Osteoblast (primary cell): ENCODE results near the gene SUPT20HL2. TPM values are rescaled to one million over a fixed set of nuclear protein-coding genes. Genes with fewer than 3 reads are reported as not detected.

ENCODE experiments used
- DNase-seq: peaks from one replicate; pipeline ENCODE4 v3.0.0; 2011; ENCODE audit warnings: low spot score, mixed read lengths; ENCODE audit not compliant: insufficient read length; ENCODE audit errors: missing footprints
- H2AFZ ChIP-seq: 2 replicates; pipeline ENCODE4 v1.6.0; 2011; ENCODE audit warnings: mild to moderate bottlenecking, low read length
- H3K27ac ChIP-seq: 2 replicates; pipeline ENCODE4 v1.5.1; 2011; ENCODE audit warnings: mild to moderate bottlenecking, low read depth, low read length, moderate library complexity
- H3K27me3 ChIP-seq: 2 replicates; pipeline ENCODE4 v1.6.0; 2012; ENCODE audit warnings: mild to moderate bottlenecking, control low read depth, inconsistent platforms, low read length, moderate library complexity; ENCODE audit not compliant: insufficient read depth
- H3K36me3 ChIP-seq: 2 replicates; pipeline ENCODE4 v1.5.1; 2011; ENCODE audit warnings: mild to moderate bottlenecking, low read length, control low read depth, moderate library complexity; ENCODE audit not compliant: insufficient read depth
- H3K4me1 ChIP-seq: 2 replicates; pipeline ENCODE4 v1.5.1; 2011; ENCODE audit warnings: mild to moderate bottlenecking, low read length, control low read depth, moderate library complexity; ENCODE audit not compliant: insufficient read depth
- H3K4me2 ChIP-seq: 2 replicates; pipeline ENCODE4 v1.6.0; 2011; ENCODE audit warnings: mild to moderate bottlenecking, low read length; ENCODE audit not compliant: insufficient read depth
- H3K4me3 ChIP-seq: fragments of 200-600 bp; sonication (generic); 3 replicates; pipeline ENCODE4 v1.5.1; 2012; ENCODE audit warnings: mild to moderate bottlenecking, low read length, inconsistent platforms; ENCODE audit not compliant: insufficient read depth
- H3K79me2 ChIP-seq: 2 replicates; pipeline ENCODE4 v1.6.0; 2012; ENCODE audit warnings: mild to moderate bottlenecking, low read length, control low read depth, inconsistent platforms; ENCODE audit not compliant: insufficient read depth
- H3K9me3 ChIP-seq: 2 replicates; pipeline ENCODE4 v1.5.1; 2011; ENCODE audit warnings: low read depth, low read length, control low read depth
- H4K20me1 ChIP-seq: 2 replicates; pipeline ENCODE4 v1.6.0; 2012; ENCODE audit warnings: mild to moderate bottlenecking, low read length, control low read depth; ENCODE audit not compliant: insufficient read depth
- total RNA-seq: library from RNA; depleted of rRNA; stranded (reverse); fragments of >200 nt; gene quantifications from 2 replicates; pipeline ENCODE4 v1.2.3, GENCODE V29; 2012
- TF ChIP-seq, protein P1 (sequence below): IDR thresholded peaks from 2 replicates; pipeline ENCODE4 v1.5.1; 2011; ENCODE audit warnings: mild to moderate bottlenecking, low read depth, low read length, moderate library complexity; ENCODE audit errors: extremely low read depth

SUPT20HL2 gene
- total RNA-seq, 1 donor = not detected

DNA sequence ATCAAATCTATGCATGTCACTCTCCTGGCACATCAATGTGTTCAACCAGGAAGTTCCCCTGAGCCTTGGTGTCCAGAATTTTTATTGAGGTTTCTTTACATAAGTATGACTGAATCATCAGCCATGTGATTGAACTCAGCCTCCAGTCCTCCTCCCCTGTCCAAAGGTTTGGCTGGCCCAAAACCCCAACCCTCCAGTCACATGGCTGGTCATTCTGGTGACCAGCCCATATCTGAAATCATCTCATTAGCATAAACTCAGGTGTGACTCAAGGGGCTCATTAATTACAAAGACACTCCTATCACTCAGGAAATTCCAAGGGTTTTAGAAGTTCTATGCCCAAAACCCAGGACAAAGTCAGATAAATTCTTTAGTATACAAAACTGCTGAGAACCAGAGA is 20.6 kb upstream of the SUPT20HL2 start:
- no peak for DNase-seq

GRCh38 chrX:24333371-24333770 is 19.5 kb upstream of the SUPT20HL2 start:
- H3K9me3 ChIP-seq = no peaks in the 10 kb centered on the region
- TF ChIP-seq, protein P1, sequence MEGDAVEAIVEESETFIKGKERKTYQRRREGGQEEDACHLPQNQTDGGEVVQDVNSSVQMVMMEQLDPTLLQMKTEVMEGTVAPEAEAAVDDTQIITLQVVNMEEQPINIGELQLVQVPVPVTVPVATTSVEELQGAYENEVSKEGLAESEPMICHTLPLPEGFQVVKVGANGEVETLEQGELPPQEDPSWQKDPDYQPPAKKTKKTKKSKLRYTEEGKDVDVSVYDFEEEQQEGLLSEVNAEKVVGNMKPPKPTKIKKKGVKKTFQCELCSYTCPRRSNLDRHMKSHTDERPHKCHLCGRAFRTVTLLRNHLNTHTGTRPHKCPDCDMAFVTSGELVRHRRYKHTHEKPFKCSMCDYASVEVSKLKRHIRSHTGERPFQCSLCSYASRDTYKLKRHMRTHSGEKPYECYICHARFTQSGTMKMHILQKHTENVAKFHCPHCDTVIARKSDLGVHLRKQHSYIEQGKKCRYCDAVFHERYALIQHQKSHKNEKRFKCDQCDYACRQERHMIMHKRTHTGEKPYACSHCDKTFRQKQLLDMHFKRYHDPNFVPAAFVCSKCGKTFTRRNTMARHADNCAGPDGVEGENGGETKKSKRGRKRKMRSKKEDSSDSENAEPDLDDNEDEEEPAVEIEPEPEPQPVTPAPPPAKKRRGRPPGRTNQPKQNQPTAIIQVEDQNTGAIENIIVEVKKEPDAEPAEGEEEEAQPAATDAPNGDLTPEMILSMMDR = no peak
- no peak overlapping the region for H3K4me2 ChIP-seq
- H3K4me3 ChIP-seq = no peak overlapping the region
- H3K79me2 ChIP-seq = no peaks in the 10 kb centered on the region
- no peaks in the 10 kb centered on the region for H3K27me3 ChIP-seq
- H4K20me1 ChIP-seq = no peaks in the 10 kb centered on the region
- no peak overlapping the region for H2AFZ ChIP-seq
- H3K36me3 ChIP-seq = no peaks in the 10 kb centered on the region
- peak overlapping the region; percentile 80 for H3K27ac ChIP-seq
- no peak for DNase-seq
- peaks cover 19% of the 10 kb centered on the region for H3K4me1 ChIP-seq

More for the DNA sequence above, 20.6 kb upstream of the SUPT20HL2 start:
- peak overlapping the region; percentile 80 for H3K27ac ChIP-seq
- TF ChIP-seq, protein P1 = no peak
- H3K4me3 ChIP-seq = no peak overlapping the region
- no peaks in the 10 kb centered on the region for H3K27me3 ChIP-seq
- no peaks in the 10 kb centered on the region for H3K36me3 ChIP-seq
- no peaks in the 10 kb centered on the region for H4K20me1 ChIP-seq
- no peak overlapping the region for H3K4me2 ChIP-seq
- peaks cover 19% of the 10 kb centered on the region for H3K4me1 ChIP-seq
- H2AFZ ChIP-seq = no peak overlapping the region
- H3K79me2 ChIP-seq = no peaks in the 10 kb centered on the region
- H3K9me3 ChIP-seq = no peaks in the 10 kb centered on the region

DNA sequence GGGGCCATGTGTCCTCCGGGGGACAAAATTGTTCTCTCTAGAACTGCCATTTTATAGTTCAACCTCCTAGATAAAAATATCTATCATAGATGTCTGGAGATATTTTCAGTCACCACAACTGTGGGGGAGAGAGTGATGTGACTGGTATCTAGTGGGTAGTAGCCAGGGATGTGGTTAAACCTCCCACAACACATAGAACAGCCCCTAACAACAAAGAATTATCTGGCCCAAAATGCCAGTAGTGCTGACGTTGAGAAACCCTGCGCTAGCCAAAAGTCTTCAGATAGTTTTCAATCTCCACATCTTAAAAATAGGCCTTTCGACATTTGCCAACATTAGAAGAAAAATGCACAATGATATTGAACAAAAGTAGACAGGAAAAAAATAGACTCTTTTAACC is 19.0 kb upstream of the SUPT20HL2 start:
- H2AFZ ChIP-seq = no peak overlapping the region
- no peaks in the 10 kb centered on the region for H3K9me3 ChIP-seq
- H4K20me1 ChIP-seq = no peaks in the 10 kb centered on the region
- no peaks in the 10 kb centered on the region for H3K36me3 ChIP-seq
- H3K79me2 ChIP-seq = no peaks in the 10 kb centered on the region
- peaks cover 19% of the 10 kb centered on the region for H3K4me1 ChIP-seq
- H3K4me2 ChIP-seq = no peak overlapping the region
- no peak overlapping the region for H3K4me3 ChIP-seq
- TF ChIP-seq, protein P1 = no peak
- H3K27me3 ChIP-seq = no peaks in the 10 kb centered on the region
- peak overlapping the region; percentile 80 for H3K27ac ChIP-seq
- DNase-seq = no peak

- Histone ChIP-seq H2AFZ (no peak overlapping the region), H3K79me2 (no peaks in the 10 kb centered on the region), H4K20me1 (no peaks in the 10 kb centered on the region), H3K27ac (no peak overlapping the region), H3K4me1 (no peaks in the 10 kb centered on the region), H3K36me3 (no peaks in the 10 kb centered on the region), H3K4me2 (no peak overlapping the region), H3K9me3 (no peaks in the 10 kb centered on the region), H3K4me3 (no peak overlapping the region), H3K27me3 (no peaks in the 10 kb centered on the region)
- DNase-seq = no peak
- TF ChIP-seq, protein P1 = no peak
Observed at GRCh38 chrX:24325231-24325630, 11.4 kb upstream of the SUPT20HL2 start.
